ENCODE data around the gene SLC40A1. TPM values are rescaled to one million over a fixed set of nuclear protein-coding genes. Genes with fewer than 3 reads are reported as not detected.
A peak's percentile ranks its signal among the peaks of the same experiment; 100 is the strongest.

The SLC40A1 gene
- total RNA-seq, 3 donors from 2014 or later = 42.2 to 183 (median 162) TPM

- intact Hi-C loops (cut with DNase I; ENCODE audit: low total_unique reads) = no loop called here
- Histone ChIP-seq H3K9me3 (no peaks in the 10 kb centered on the region), H3K27me3 (no peaks in the 10 kb centered on the region), H3K4me3 (no peak overlapping the region), H3K27ac (no peak overlapping the region), H3K36me3 (no peaks in the 10 kb centered on the region), H3K4me1 (no peaks in the 10 kb centered on the region)
- TF ChIP-seq CTCF (IDR thresholded peaks at IDR 0.05) (no peak), POLR2AphosphoS5 (IDR thresholded peaks at IDR 0.05) (no peak), POLR2A (IDR thresholded peaks at IDR 0.05) (no peak)
- DNase-seq (ENCODE audit: low spot score in 2 of 2) = no peak
Measured at GRCh38 chr2:189614585-189614984, 34.0 kb upstream of the SLC40A1 start.

GRCh38 chr2:189613650-189614420, 33.2 kb upstream of the SLC40A1 start:
- no peaks in the 10 kb centered on the region for H3K36me3 ChIP-seq
- H3K4me1 ChIP-seq = no peaks in the 10 kb centered on the region
- H3K9me3 ChIP-seq = no peaks in the 10 kb centered on the region
- intact Hi-C loops (cut with DNase I; ENCODE audit: low total_unique reads) = no loop called here
- H3K27ac ChIP-seq = no peak overlapping the region
- H3K27me3 ChIP-seq = no peaks in the 10 kb centered on the region
- DNase-seq (ENCODE audit: low spot score in 2 of 2) = no peak
- TF ChIP-seq CTCF (IDR thresholded peaks at IDR 0.05) (no peak), POLR2AphosphoS5 (IDR thresholded peaks at IDR 0.05) (no peak), POLR2A (IDR thresholded peaks at IDR 0.05) (no peak)
- no peak overlapping the region for H3K4me3 ChIP-seq

- H3K27ac ChIP-seq = no peak overlapping the region
- no peaks in the 10 kb centered on the region for H3K9me3 ChIP-seq
- no peak for TF ChIP-seq CTCF (IDR thresholded peaks at IDR 0.05)
- TF ChIP-seq POLR2AphosphoS5 (IDR thresholded peaks at IDR 0.05) = no peak
- no peak for TF ChIP-seq POLR2A (IDR thresholded peaks at IDR 0.05)
- no peaks in the 10 kb centered on the region for H3K36me3 ChIP-seq
- no peak for DNase-seq (ENCODE audit: low spot score in 2 of 2)
- H3K4me3 ChIP-seq = peak overlapping the region; percentile 13 to 25 (median 25)
- H3K4me1 ChIP-seq = no peaks in the 10 kb centered on the region
- intact Hi-C loops (cut with DNase I; ENCODE audit: low total_unique reads) = no loop called here
- H3K27me3 ChIP-seq = no peaks in the 10 kb centered on the region
Measured at GRCh38 chr2:189613077-189613636, 32.6 kb upstream of the SLC40A1 start.

GRCh38 chr2:189610700-189611099, 30.1 kb upstream of the SLC40A1 start:
- Histone ChIP-seq H3K4me3 (no peak overlapping the region), H3K9me3 (no peaks in the 10 kb centered on the region), H3K27me3 (no peaks in the 10 kb centered on the region), H3K4me1 (no peaks in the 10 kb centered on the region), H3K36me3 (no peaks in the 10 kb centered on the region), H3K27ac (no peak overlapping the region)
- DNase-seq (ENCODE audit: low spot score in 2 of 2) = no peak
- TF ChIP-seq CTCF (IDR thresholded peaks at IDR 0.05) = no peak
- TF ChIP-seq POLR2A (IDR thresholded peaks at IDR 0.05) = no peak
- TF ChIP-seq POLR2AphosphoS5 (IDR thresholded peaks at IDR 0.05) = no peak
- intact Hi-C loops (cut with DNase I; ENCODE audit: low total_unique reads) = no loop called here

- TF ChIP-seq POLR2AphosphoS5 (IDR thresholded peaks at IDR 0.05) (no peak), POLR2A (IDR thresholded peaks at IDR 0.05) (no peak), CTCF (IDR thresholded peaks at IDR 0.05) (no peak)
- H3K4me3 ChIP-seq = no peak overlapping the region
- H3K9me3 ChIP-seq = no peaks in the 10 kb centered on the region
- no peaks in the 10 kb centered on the region for H3K27me3 ChIP-seq
- H3K36me3 ChIP-seq = no peaks in the 10 kb centered on the region
- intact Hi-C loops (cut with DNase I; ENCODE audit: low total_unique reads) = no loop called here
- H3K4me1 ChIP-seq = no peaks in the 10 kb centered on the region
- H3K27ac ChIP-seq = no peak overlapping the region
- no peak for DNase-seq (ENCODE audit: low spot score in 2 of 2)
Measured at GRCh38 chr2:189609853-189610252, 29.3 kb upstream of the SLC40A1 start.
